ENCODE data around the gene CCDC124. TPM values are rescaled to one million over a fixed set of nuclear protein-coding genes. Genes with fewer than 3 reads are reported as not detected.
A peak's percentile ranks its signal among the peaks of the same experiment; 100 is the strongest.

The CCDC124 gene
- total and polyA plus RNA-seq, 2 of the 4 experiments (the other 2 are of a cell fraction), result 30.1 to 112 TPM

- no TSS peak for BruUV-seq (replicated peaks)
- no peaks in the 10 kb centered on the region for H3K4me1 ChIP-seq (ENCODE audit: control insufficient read depth, insufficient read depth, low read length)
- dilution Hi-C loops (cut with HindIII; ENCODE audit: low sequenced_read_pairs, unreplicated experiment) (no loop called here), in situ Hi-C loops (cut with MboI; ENCODE audit: low sequenced_read_pairs) (no loop called here), intact Hi-C loops (cut with micrococcal nuclease) (no loop called here)
- H3K18ac ChIP-seq (ENCODE audit: low read depth, low read length), result no peak overlapping the region
- no peaks in the 10 kb centered on the region for H3K9me3 ChIP-seq (ENCODE audit: control insufficient read depth, insufficient read depth, low read length)
- no peaks in the 10 kb centered on the region for H3K9me1 ChIP-seq (ENCODE audit: insufficient read depth, low read length)
- DNase-seq, result peak; percentile 37
- H3K56ac ChIP-seq (ENCODE audit: extremely low read depth, insufficient read depth, low read length), result no peak overlapping the region
- no peak overlapping the region for H3K23ac ChIP-seq (ENCODE audit: low read depth, low read length)
- no peak overlapping the region for H4K8ac ChIP-seq (ENCODE audit: low read depth in 2 of 2, low read length in 2 of 2)
- H2BK15ac ChIP-seq (ENCODE audit: low read depth, low read length), result no peak overlapping the region
- no peak overlapping the region for H2AK5ac ChIP-seq (ENCODE audit: low read depth, low read length)
- no peak overlapping the region for H2AK9ac ChIP-seq (replicated peaks; ENCODE audit: low read depth, low read length, poor library complexity)
- no peak overlapping the region for H2BK120ac ChIP-seq (ENCODE audit: low read depth, low read length)
- H3K9ac ChIP-seq (ENCODE audit: low read depth, low read length), result no peak overlapping the region
- no peak overlapping the region for H3K4me3 ChIP-seq (ENCODE audit: insufficient read depth, low read depth, low read length)
- H3K14ac ChIP-seq (replicated peaks; ENCODE audit: low read depth, low read length), result no peak overlapping the region
- H3K27ac ChIP-seq (ENCODE audit: insufficient read depth, low read length), result no peak overlapping the region
- peak; percentile 80 for ATAC-seq (ENCODE audit: low read depth)
- H2BK5ac ChIP-seq (ENCODE audit: low read depth, low read length, poor library complexity, severe bottlenecking), result no peak overlapping the region
- 20% methylated on average over 1 of the region's 18 CpGs; no CpG with 5 or more reads in 1 of the 2 experiments for WGBS, 2 experiments (ENCODE audit: extremely low coverage in 2 of 2, insufficient read length in 1 of 2)
- H4K91ac ChIP-seq (ENCODE audit: insufficient read depth, low read depth, low read length), result no peak overlapping the region
- peaks cover 7% of the 10 kb centered on the region for H3K27me3 ChIP-seq (ENCODE audit: control insufficient read depth, insufficient read depth, low read length)
- ChIA-PET CTCF (no interaction called here), POLR2A (ENCODE audit: unreplicated experiment) (no interaction called here)
- no peak overlapping the region for H2AFZ ChIP-seq (replicated peaks; ENCODE audit: low read length, poor library complexity)
- no peak overlapping the region for H4K5ac ChIP-seq (ENCODE audit: low read depth, low read length)
- no peaks in the 10 kb centered on the region for H3K36me3 ChIP-seq (ENCODE audit: control insufficient read depth, insufficient read depth, low read length)
- no peak overlapping the region for H3K4ac ChIP-seq (ENCODE audit: low read depth, low read length)
- TF ChIP-seq, protein P1, sequence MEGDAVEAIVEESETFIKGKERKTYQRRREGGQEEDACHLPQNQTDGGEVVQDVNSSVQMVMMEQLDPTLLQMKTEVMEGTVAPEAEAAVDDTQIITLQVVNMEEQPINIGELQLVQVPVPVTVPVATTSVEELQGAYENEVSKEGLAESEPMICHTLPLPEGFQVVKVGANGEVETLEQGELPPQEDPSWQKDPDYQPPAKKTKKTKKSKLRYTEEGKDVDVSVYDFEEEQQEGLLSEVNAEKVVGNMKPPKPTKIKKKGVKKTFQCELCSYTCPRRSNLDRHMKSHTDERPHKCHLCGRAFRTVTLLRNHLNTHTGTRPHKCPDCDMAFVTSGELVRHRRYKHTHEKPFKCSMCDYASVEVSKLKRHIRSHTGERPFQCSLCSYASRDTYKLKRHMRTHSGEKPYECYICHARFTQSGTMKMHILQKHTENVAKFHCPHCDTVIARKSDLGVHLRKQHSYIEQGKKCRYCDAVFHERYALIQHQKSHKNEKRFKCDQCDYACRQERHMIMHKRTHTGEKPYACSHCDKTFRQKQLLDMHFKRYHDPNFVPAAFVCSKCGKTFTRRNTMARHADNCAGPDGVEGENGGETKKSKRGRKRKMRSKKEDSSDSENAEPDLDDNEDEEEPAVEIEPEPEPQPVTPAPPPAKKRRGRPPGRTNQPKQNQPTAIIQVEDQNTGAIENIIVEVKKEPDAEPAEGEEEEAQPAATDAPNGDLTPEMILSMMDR (conservative IDR thresholded peaks at IDR 0.05; ENCODE audit: low read depth, low read length), result no peak
- TF ChIP-seq POLR2A (IDR thresholded peaks at IDR 0.05; ENCODE audit: low read depth, low read length) (no peak), MAZ (IDR thresholded peaks at IDR 0.05; ENCODE audit: borderline replicate concordance, low read depth, low read length) (no peak)
- no peak overlapping the region for H2BK20ac ChIP-seq (ENCODE audit: low read depth, low read length)
- no peaks in the 10 kb centered on the region for H4K20me1 ChIP-seq (ENCODE audit: insufficient read depth, low read length)
- no peak overlapping the region for H3K4me2 ChIP-seq (ENCODE audit: low read depth, low read length)
- no peaks in the 10 kb centered on the region for H3K79me1 ChIP-seq (ENCODE audit: low read depth in 1 of 2, low read length in 2 of 2)
These were observed 43.1 kb upstream of the CCDC124 start for GRCh38 chr19:17889609-17890214.

Measured in IMR-90 (cell line).